Measurements from ENCODE around the gene PARVA.

GRCh38 chr11:12394601-12395000, 17.2 kb downstream of the PARVA start:
- TF ChIP-seq POLR2A (IDR thresholded peaks at IDR 0.05) (no peak), CTCF (IDR thresholded peaks at IDR 0.05) (no peak)

All from lower leg skin (tissue), 3 donors.